H9 (cell line): ENCODE data around the gene FBXO10. TPM values are rescaled to one million over a fixed set of nuclear protein-coding genes. Genes with fewer than 3 reads are reported as not detected.

Experiments
- DNase-seq: peaks from one replicate; pipeline ENCODE4 v3.0.0-alpha.2; 2017
- H2AFZ ChIP-seq: one replicate; pipeline ENCODE4 v1.6.1; 2013; ENCODE audit warnings: mild to moderate bottlenecking, low read length, control low read depth, moderate library complexity
- H2AK5ac ChIP-seq: 2 replicates; pipeline ENCODE4 v1.6.1; 2013; ENCODE audit warnings: low read length, control low read depth, mixed read lengths; ENCODE audit not compliant: insufficient read length
- H2BK120ac ChIP-seq: one replicate; pipeline ENCODE4 v1.6.1; 2013; ENCODE audit warnings: low read depth, mild to moderate bottlenecking, low read length, control low read depth, inconsistent platforms; ENCODE audit not compliant: poor library complexity, severe bottlenecking
- H2BK12ac ChIP-seq: 2 replicates; pipeline ENCODE4 v1.6.1; 2013; ENCODE audit warnings: low read length, control low read depth, mixed read lengths, low read depth; ENCODE audit not compliant: insufficient read length
- H2BK15ac ChIP-seq: 2 replicates; pipeline ENCODE4 v1.6.1; 2013; ENCODE audit warnings: low read depth, low read length, control low read depth
- H2BK20ac ChIP-seq: one replicate; pipeline ENCODE4 v1.6.1; 2013; ENCODE audit warnings: low read depth, mild to moderate bottlenecking, low read length, control low read depth, inconsistent platforms; ENCODE audit not compliant: poor library complexity, severe bottlenecking
- H2BK5ac ChIP-seq: 2 replicates; pipeline ENCODE4 v1.6.1; 2013; ENCODE audit warnings: low read length, control low read depth, mixed read lengths; ENCODE audit not compliant: insufficient read length
- H3K14ac ChIP-seq: 2 replicates; pipeline ENCODE4 v1.6.1; 2013; ENCODE audit warnings: low read length, control low read depth; ENCODE audit not compliant: insufficient read depth
- H3K18ac ChIP-seq: 2 replicates; pipeline ENCODE4 v1.6.1; 2013; ENCODE audit warnings: low read depth, mild to moderate bottlenecking, mixed read lengths, low read length, control low read depth; ENCODE audit not compliant: insufficient read length
- H3K23ac ChIP-seq: 2 replicates; pipeline ENCODE4 v1.6.1; 2013; ENCODE audit warnings: low read length, control low read depth, mixed read lengths, low read depth; ENCODE audit not compliant: insufficient read length
- H3K23me2 ChIP-seq: 2 replicates; pipeline ENCODE4 v1.6.1; 2013; ENCODE audit warnings: low read depth, mild to moderate bottlenecking, mixed read lengths, low read length, control low read depth; ENCODE audit not compliant: insufficient read length, poor library complexity, severe bottlenecking
- H3K27ac ChIP-seq: 2 replicates; pipeline ENCODE4 v1.5.1; 2013; ENCODE audit warnings: low read length, control low read depth, mixed read lengths, low read depth; ENCODE audit not compliant: insufficient read length
- H3K27me3 ChIP-seq: 2 replicates; pipeline ENCODE4 v1.6.1; 2013; ENCODE audit warnings: low read length, control low read depth, inconsistent platforms; ENCODE audit not compliant: insufficient read depth
- H3K4ac ChIP-seq: 2 replicates; pipeline ENCODE4 v1.6.1; 2013; ENCODE audit warnings: low read depth, mild to moderate bottlenecking, control low read depth, inconsistent platforms, low read length, moderate library complexity
- H3K4me1 ChIP-seq: 2 replicates; pipeline ENCODE4 v1.6.1; 2013; ENCODE audit warnings: low read length, control low read depth, inconsistent platforms; ENCODE audit not compliant: insufficient read depth
- H3K4me2 ChIP-seq: 2 replicates; pipeline ENCODE4 v1.6.1; 2013; ENCODE audit warnings: low read length, control low read depth, mixed read lengths; ENCODE audit not compliant: insufficient read length, insufficient read depth
- H3K56ac ChIP-seq: 2 replicates; pipeline ENCODE4 v1.6.1; 2013; ENCODE audit warnings: low read depth, mild to moderate bottlenecking, mixed read lengths, low read length, control low read depth; ENCODE audit not compliant: insufficient read length
- H3K79me1 ChIP-seq: 2 replicates; pipeline ENCODE4 v1.6.1; 2013; ENCODE audit warnings: low read depth, mild to moderate bottlenecking, moderate library complexity, low read length, control low read depth, inconsistent platforms; ENCODE audit not compliant: insufficient read depth, poor library complexity, severe bottlenecking
- H3K79me2 ChIP-seq: 2 replicates; pipeline ENCODE4 v1.6.1; 2013; ENCODE audit warnings: low read length, control low read depth, inconsistent platforms; ENCODE audit not compliant: insufficient read depth
- H3K9ac ChIP-seq: 2 replicates; pipeline ENCODE4 v1.6.1; 2013; ENCODE audit warnings: low read length, control low read depth, mixed read lengths; ENCODE audit not compliant: insufficient read length; ENCODE audit errors: extremely low read depth
- H3K9me3 ChIP-seq: one replicate; pipeline ENCODE4 v1.6.1; 2013; ENCODE audit warnings: low read depth, low read length, inconsistent platforms; ENCODE audit not compliant: control insufficient read depth
- H3T11ph ChIP-seq: one replicate; pipeline ENCODE4 v1.6.1; 2013; ENCODE audit warnings: mild to moderate bottlenecking, low read length, control low read depth, inconsistent platforms
- H4K20me1 ChIP-seq: one replicate; pipeline ENCODE4 v1.6.1; 2013; ENCODE audit not compliant: control insufficient read depth, insufficient read length, insufficient read depth
- H4K5ac ChIP-seq: 2 replicates; pipeline ENCODE4 v1.6.1; 2013; ENCODE audit warnings: low read depth, mild to moderate bottlenecking, mixed read lengths, low read length, control low read depth; ENCODE audit not compliant: insufficient read length
- H4K8ac ChIP-seq: replicated peaks from 2 replicates; pipeline ENCODE4 v1.6.1; 2013; ENCODE audit warnings: low read length, control low read depth, mixed read lengths, low read depth; ENCODE audit not compliant: insufficient read length
- H4K91ac ChIP-seq: 2 replicates; pipeline ENCODE4 v1.6.1; 2013; ENCODE audit warnings: low read depth, mild to moderate bottlenecking, moderate library complexity, mixed read lengths, low read length, control low read depth; ENCODE audit not compliant: insufficient read length
- H3K27ac Mint-ChIP-seq, 3 experiments: 2 replicates in 2 of 3; 3 replicates in 1 of 3; pipeline ENCODE4 v1.8.0; 2020 to 2021; ENCODE audit warnings: mixed read lengths in 3 of 3, mild to moderate bottlenecking in 1 of 3, moderate library complexity in 1 of 3
- H3K27me3 Mint-ChIP-seq: 2 replicates; pipeline ENCODE4 v1.8.0; 2021; ENCODE audit warnings: low read depth, mild to moderate bottlenecking, moderate library complexity, mixed read lengths
- H3K36me3 Mint-ChIP-seq, 3 experiments: 2 replicates in 2 of 3; 3 replicates in 1 of 3; pipeline ENCODE4 v1.8.0; 2020 to 2021; ENCODE audit warnings: low read depth in 3 of 3, mixed read lengths in 3 of 3; ENCODE audit not compliant: insufficient read depth in 1 of 3
- H3K4me1 Mint-ChIP-seq, 2 experiments: 2 replicates each; pipeline ENCODE4 v1.8.0; 2020; ENCODE audit warnings: mixed read lengths in 2 of 2
- H3K4me3 Mint-ChIP-seq, 2 experiments: 2 replicates in 1 of 2; 3 replicates in 1 of 2; pipeline ENCODE4 v1.8.0; 2020 to 2021; ENCODE audit warnings: mild to moderate bottlenecking in 2 of 2, mixed read lengths in 2 of 2, moderate library complexity in 1 of 2
- H3K9me3 Mint-ChIP-seq, 2 experiments: 2 replicates in 1 of 2; 3 replicates in 1 of 2; pipeline ENCODE4 v1.8.0; 2020; ENCODE audit warnings: mild to moderate bottlenecking in 2 of 2, mixed read lengths in 2 of 2, moderate library complexity in 1 of 2
- CTCF ChIP-seq: fragments of 200-600 bp; sonication (generic); conservative IDR thresholded peaks from 3 replicates; pipeline ENCODE4 v1.8.0; 2021; ENCODE audit warnings: antibody characterized with exemption, mild to moderate bottlenecking
- WGBS: extraction: QIAGEN DNeasy Blood & Tissue Kit; methylation state at CpG from one replicate; pipeline ENCODE4 v1.1.7; 2013; ENCODE audit warnings: missing lambda C conversion rate, low lambda C conversion rate, mixed read lengths; ENCODE audit not compliant: insufficient read length; ENCODE audit errors: extremely low coverage; 5-methylcytosine and 5-hydroxymethylcytosine counted together
- total RNA-seq: library from RNA; stranded (reverse); gene quantifications from 2 replicates; pipeline ENCODE4 v1.2.1, GENCODE V29; 2021

The FBXO10 gene
- total RNA-seq, 1 experiment from 2014 or later: 16.8 TPM

DNA sequence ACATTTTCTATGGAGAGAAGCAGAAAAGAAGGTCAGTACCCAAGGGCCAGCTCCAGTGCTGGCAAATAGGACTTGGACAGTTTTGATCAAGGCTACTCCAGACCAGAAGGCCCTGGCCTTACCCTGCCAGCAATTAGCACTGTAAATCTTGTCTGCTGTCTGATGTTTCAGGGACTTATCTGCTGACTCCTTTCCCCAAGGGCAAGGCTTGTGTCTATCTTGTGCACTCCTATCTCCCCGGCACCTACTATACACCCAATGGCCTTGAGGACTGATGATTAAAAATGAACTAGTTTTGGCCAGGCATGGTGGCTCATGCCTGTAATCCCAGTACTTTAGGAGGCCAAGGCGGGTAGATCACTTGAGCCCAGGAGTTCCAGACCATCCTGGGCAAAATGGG, 53.2 kb downstream of the FBXO10 start:
- H2BK15ac ChIP-seq: no peak overlapping the region
- H3K27ac ChIP-seq: no peak overlapping the region
- no peaks in the 10 kb centered on the region for H3K27me3 Mint-ChIP-seq
- H4K8ac ChIP-seq: no peak overlapping the region
- no peak overlapping the region for H2AK5ac ChIP-seq
- H3K27ac Mint-ChIP-seq: no peak overlapping the region
- no peak overlapping the region for H2BK120ac ChIP-seq
- H3K79me2 ChIP-seq: no peaks in the 10 kb centered on the region
- no peaks in the 10 kb centered on the region for H3K79me1 ChIP-seq
- no peak overlapping the region for H3K4ac ChIP-seq
- H3K4me1 Mint-ChIP-seq: no peaks in the 10 kb centered on the region
- no peaks in the 10 kb centered on the region for H3K23me2 ChIP-seq
- H2BK12ac ChIP-seq: no peak overlapping the region
- H3K9ac ChIP-seq: no peak overlapping the region
- DNase-seq: no peak
- H3K27me3 ChIP-seq: no peaks in the 10 kb centered on the region
- no peak overlapping the region for H3K14ac ChIP-seq
- no peak overlapping the region for H3T11ph ChIP-seq
- no peak overlapping the region for H3K23ac ChIP-seq
- H2BK5ac ChIP-seq: no peak overlapping the region
- no peaks in the 10 kb centered on the region for H3K9me3 ChIP-seq
- H3K4me3 Mint-ChIP-seq: no peak overlapping the region
- H3K18ac ChIP-seq: no peak overlapping the region
- H3K9me3 Mint-ChIP-seq: no peaks in the 10 kb centered on the region
- peaks cover 10 to 68% (median 67%) of the 10 kb centered on the region in 3 experiments for H3K36me3 Mint-ChIP-seq
- H2BK20ac ChIP-seq: no peak overlapping the region
- H4K5ac ChIP-seq: no peak overlapping the region
- H4K91ac ChIP-seq: no peak overlapping the region
- no peak overlapping the region for H3K56ac ChIP-seq
- no peak for TF ChIP-seq CTCF
- no peak overlapping the region for H3K4me2 ChIP-seq
- WGBS: no CpG with 5 or more reads among the region's 2 CpGs
- H4K20me1 ChIP-seq: no peaks in the 10 kb centered on the region
- no peaks in the 10 kb centered on the region for H3K4me1 ChIP-seq
- no peak overlapping the region for H2AFZ ChIP-seq
